Lower lobe of right lung (tissue), 2 donors: ENCODE results near the gene SOX13. TPM values are rescaled to one million over a fixed set of nuclear protein-coding genes. Genes with fewer than 3 reads are reported as not detected.
"Not testable (repeated sequence)": the region's sequence is repeated elsewhere in the genome, so short reads cannot be mapped to it uniquely, and the experiment has no call there.

Experiments used
- ATAC-seq, 2 donors: fragments of 200-7000 bp; cut with Tn5 transposase; one replicate each; pipeline ENCODE4 v1.9.1; 2020 to 2022; ENCODE audit warnings: mild to moderate bottlenecking in 2 of 2, moderate library complexity in 2 of 2
- DNase-seq: peaks from one replicate; pipeline ENCODE4 v3.0.0-alpha.2; 2020
- H3K27ac ChIP-seq: fragments of 200-600 bp; one replicate; pipeline ENCODE4 v1.8.0; 2022
- H3K27me3 ChIP-seq: fragments of 200-600 bp; one replicate; pipeline ENCODE4 v1.8.0; 2022; ENCODE audit warnings: low read depth
- H3K36me3 ChIP-seq: fragments of 200-600 bp; one replicate; pipeline ENCODE4 v1.8.0; 2022; ENCODE audit warnings: mild to moderate bottlenecking
- H3K4me1 ChIP-seq: fragments of 200-600 bp; one replicate; pipeline ENCODE4 v1.8.0; 2022
- H3K4me3 ChIP-seq: fragments of 200-600 bp; one replicate; pipeline ENCODE4 v1.8.0; 2022; ENCODE audit warnings: mild to moderate bottlenecking
- H3K9me3 ChIP-seq: fragments of 200-600 bp; one replicate; pipeline ENCODE4 v1.8.0; 2022
- CTCF ChIP-seq: fragments of 200-600 bp; IDR thresholded peaks from one replicate; pipeline ENCODE4 v1.8.0; 2022; ENCODE audit warnings: antibody characterized with exemption, mild to moderate bottlenecking
- intact Hi-C: fragments of 100-400 bp; cut with DNase I; formaldehyde crosslinking; loops from one replicate; pipeline ENCODE4 v1.11.0; 2022
- total RNA-seq: library from RNA; stranded (reverse); fragmentation: NEBNext Ultra II Directional; extraction: Animal tissue kit (Norgen Biotek cat#: 25700); gene quantifications from one replicate; pipeline ENCODE4 v1.2.1, GENCODE V29; 2021
- donor health status: DM: no; HTN: yes; CAD: no; lungs with severe emphysema.

Gene SOX13
- total RNA-seq, 1 donor from 2014 or later, result 57.8 TPM

GRCh38 chr1:204098683-204099082 lies 25.8 kb downstream of the SOX13 start:
- TF ChIP-seq CTCF, result no peak
- intact Hi-C loops, result no loop called here
- Histone ChIP-seq H3K36me3 (no peaks in the 10 kb centered on the region), H3K27me3 (no peaks in the 10 kb centered on the region), H3K4me3 (no peak overlapping the region), H3K27ac (peak overlapping the region; percentile 21), H3K4me1 (peaks cover 70% of the 10 kb centered on the region), H3K9me3 (no peaks in the 10 kb centered on the region)
- DNase-seq, result no peak
- no peak for ATAC-seq

DNA sequence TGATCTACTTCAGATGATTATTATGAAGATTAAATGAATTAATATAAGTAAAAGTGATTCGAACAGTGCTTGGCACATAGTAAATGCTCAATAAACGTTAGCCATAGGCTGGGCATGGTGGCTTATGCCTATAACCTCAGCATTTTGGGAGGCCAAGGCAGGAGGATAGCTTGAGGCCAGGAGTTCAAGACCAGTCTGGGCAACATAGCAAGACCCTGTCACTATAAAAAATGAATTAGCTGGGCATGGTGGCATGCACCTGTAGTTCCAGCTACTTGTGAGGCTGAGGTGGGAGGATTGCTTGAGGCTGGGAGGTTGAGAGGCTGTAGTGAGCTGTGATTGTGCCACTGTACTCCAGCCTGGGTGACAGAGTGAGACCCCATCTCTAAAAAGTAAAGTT lies 26.8 kb downstream of the SOX13 start:
- H3K27me3 ChIP-seq, DNase-seq, H3K9me3 ChIP-seq, H3K36me3 ChIP-seq, ATAC-seq, H3K27ac ChIP-seq, H3K4me3 ChIP-seq, intact Hi-C loops: not testable (repeated sequence)
- H3K4me1 ChIP-seq, result peaks cover 70% of the 10 kb centered on the region

- no peak for TF ChIP-seq CTCF
- Histone ChIP-seq H3K27ac (peak overlapping the region; percentile 86), H3K9me3 (no peaks in the 10 kb centered on the region), H3K27me3 (no peaks in the 10 kb centered on the region), H3K36me3 (no peaks in the 10 kb centered on the region), H3K4me3 (no peak overlapping the region), H3K4me1 (peaks cover 69% of the 10 kb centered on the region)
- DNase-seq, result no peak
- intact Hi-C loops, result no loop called here
- no peak for ATAC-seq
Measured at GRCh38 chr1:204102029-204102611, 29.2 kb downstream of the SOX13 start.

DNA sequence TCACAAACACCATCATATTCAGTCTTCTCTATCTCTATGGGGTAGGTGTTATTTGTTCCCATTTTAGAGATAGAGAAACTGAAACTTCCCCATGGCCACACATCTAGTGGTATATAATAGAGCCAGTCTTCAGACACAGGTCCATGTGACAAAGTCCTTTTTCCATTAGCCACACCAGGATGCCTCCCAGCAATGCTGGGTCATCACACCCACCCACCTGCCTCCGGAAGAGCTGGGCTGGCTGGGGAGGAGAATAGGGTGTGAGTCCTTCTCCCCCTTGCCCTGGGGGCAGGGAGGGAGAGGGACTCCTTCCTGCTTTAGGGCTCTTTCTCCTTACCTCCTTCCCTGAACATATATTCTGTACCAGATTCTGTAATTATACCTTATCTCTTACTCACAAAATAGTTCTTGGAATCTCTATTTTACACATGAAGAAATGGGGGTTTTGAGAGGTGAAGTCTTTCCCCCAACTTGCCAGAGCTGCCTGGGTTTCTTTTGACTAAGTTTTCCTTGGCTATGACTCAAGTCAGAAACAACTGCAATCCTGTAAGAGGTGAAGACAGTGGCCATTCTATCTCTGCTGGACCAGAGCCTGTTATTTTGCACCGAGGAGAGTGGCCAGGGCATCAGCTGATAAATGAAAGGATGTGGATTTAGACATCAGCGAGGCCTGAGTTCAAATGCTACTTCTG lies 30.0 kb downstream of the SOX13 start:
- no peak for TF ChIP-seq CTCF
- ATAC-seq (no peak), DNase-seq (no peak)
- Histone ChIP-seq H3K4me1 (peaks cover 77% of the 10 kb centered on the region), H3K4me3 (no peak overlapping the region), H3K9me3 (no peaks in the 10 kb centered on the region), H3K27me3 (no peaks in the 10 kb centered on the region), H3K27ac (peak overlapping the region; percentile 86), H3K36me3 (no peaks in the 10 kb centered on the region)
- intact Hi-C loops, result no loop called here

GRCh38 chr1:204103431-204103741 lies 30.5 kb downstream of the SOX13 start:
- Histone ChIP-seq H3K4me3 (no peak overlapping the region), H3K27me3 (no peaks in the 10 kb centered on the region), H3K27ac (peak overlapping the region; percentile 86), H3K4me1 (peaks cover 81% of the 10 kb centered on the region), H3K9me3 (no peaks in the 10 kb centered on the region), H3K36me3 (no peaks in the 10 kb centered on the region)
- DNase-seq (no peak), ATAC-seq (no peak)
- TF ChIP-seq CTCF, result no peak
- intact Hi-C loops, result no loop called here

DNA sequence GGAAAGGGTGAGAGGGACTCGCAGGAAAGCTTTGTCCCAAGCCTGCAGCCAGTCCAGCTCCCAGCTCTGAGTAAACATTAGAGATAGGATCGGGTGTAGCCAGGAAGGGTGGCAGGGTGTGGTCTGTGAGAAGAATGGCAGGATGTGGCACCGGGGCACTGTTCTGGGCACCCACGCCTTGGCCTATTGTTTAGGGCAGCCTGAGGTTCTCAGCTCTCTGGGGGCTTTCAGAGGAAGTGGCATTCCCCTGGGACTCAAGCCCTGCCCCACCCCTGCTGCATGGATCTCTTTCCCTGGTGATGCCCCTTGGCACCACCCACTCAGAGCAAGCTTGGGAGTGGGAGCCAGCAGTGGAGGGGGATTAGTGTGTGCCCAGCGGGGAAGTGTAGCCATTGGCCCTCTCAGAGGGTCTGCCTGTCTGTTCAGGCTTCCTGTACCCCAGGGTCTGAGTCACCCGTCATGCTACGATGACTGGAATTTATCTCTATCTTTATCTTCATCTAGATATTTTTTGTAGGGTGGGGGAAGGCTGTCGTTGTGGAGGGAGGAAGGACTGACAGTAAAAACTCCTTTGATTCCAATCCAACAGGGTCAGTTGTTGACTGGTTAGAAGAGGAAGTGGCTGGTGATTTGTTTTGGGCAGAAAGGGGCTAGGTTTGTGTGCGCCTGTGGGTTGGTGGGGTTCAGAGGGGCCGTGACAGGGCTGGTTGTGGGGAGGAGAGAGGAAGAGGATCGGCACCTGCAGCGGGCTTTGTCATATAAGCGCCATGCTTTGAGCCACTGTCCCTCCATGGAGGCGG lies 31.6 kb downstream of the SOX13 start:
- intact Hi-C loops, result no loop called here
- no peaks in the 10 kb centered on the region for H3K27me3 ChIP-seq
- no peak for DNase-seq
- H3K36me3 ChIP-seq, result no peaks in the 10 kb centered on the region
- peaks cover 85% of the 10 kb centered on the region for H3K4me1 ChIP-seq
- TF ChIP-seq CTCF, result no peak
- peak overlapping the region; percentile 86 for H3K27ac ChIP-seq
- H3K4me3 ChIP-seq, result no peak overlapping the region
- no peaks in the 10 kb centered on the region for H3K9me3 ChIP-seq
- peak; percentile 58 to 62 for ATAC-seq
